Measurements from ENCODE around the gene TNS1.

Gene TNS1

GRCh38 chr2:218003281-218003944 lies 618 bp upstream of the TNS1 start:
- Histone ChIP-seq H3K4me1 (ENCODE audit: insufficient read depth, low read length) (peaks cover 14% of the 10 kb centered on the region), H3K9ac (ENCODE audit: low read depth, low read length) (no peak overlapping the region), H3K27ac (ENCODE audit: low read depth, low read length) (no peak overlapping the region), H3K36me3 (ENCODE audit: insufficient read depth, low read length) (no peaks in the 10 kb centered on the region), H3K9me3 (ENCODE audit: insufficient read depth, low read depth, low read length) (no peaks in the 10 kb centered on the region), H3K27me3 (ENCODE audit: insufficient read depth, low read length) (peaks cover 9% of the 10 kb centered on the region; the same call in 1 of the 2 replicates), H3K4me3 (ENCODE audit: low read length) (no peak overlapping the region)
- WGBS, result 46% methylated on average over 10 of the region's 11 CpGs

- H3K4me1 ChIP-seq (ENCODE audit: insufficient read depth, low read length), result peaks cover 14% of the 10 kb centered on the region
- no peak overlapping the region for H3K9ac ChIP-seq (ENCODE audit: low read depth, low read length)
- H3K27me3 ChIP-seq (ENCODE audit: insufficient read depth, low read length), result no peaks in the 10 kb centered on the region
- no peak overlapping the region for H3K27ac ChIP-seq (ENCODE audit: low read depth, low read length)
- H3K4me3 ChIP-seq (ENCODE audit: low read length), result no peak overlapping the region
- 48% methylated on average over 10 of the region's 12 CpGs for WGBS
- no peaks in the 10 kb centered on the region for H3K9me3 ChIP-seq (ENCODE audit: insufficient read depth, low read depth, low read length)
- H3K36me3 ChIP-seq (ENCODE audit: insufficient read depth, low read length), result no peaks in the 10 kb centered on the region
Measured at GRCh38 chr2:218002143-218002844, 501 bp downstream of the TNS1 start.

- Histone ChIP-seq H3K27ac (ENCODE audit: low read depth, low read length) (no peak overlapping the region), H3K27me3 (ENCODE audit: insufficient read depth, low read length) (no peaks in the 10 kb centered on the region), H3K36me3 (ENCODE audit: insufficient read depth, low read length) (no peaks in the 10 kb centered on the region), H3K9ac (ENCODE audit: low read depth, low read length) (no peak overlapping the region), H3K9me3 (ENCODE audit: insufficient read depth, low read depth, low read length) (no peaks in the 10 kb centered on the region), H3K4me3 (ENCODE audit: low read length) (no peak overlapping the region), H3K4me1 (ENCODE audit: insufficient read depth, low read length) (peaks cover 14% of the 10 kb centered on the region)
- 56% methylated on average over 4 of the region's 4 CpGs for WGBS
Measured at GRCh38 chr2:218001629-218002028, 1.2 kb downstream of the TNS1 start.

DNA sequence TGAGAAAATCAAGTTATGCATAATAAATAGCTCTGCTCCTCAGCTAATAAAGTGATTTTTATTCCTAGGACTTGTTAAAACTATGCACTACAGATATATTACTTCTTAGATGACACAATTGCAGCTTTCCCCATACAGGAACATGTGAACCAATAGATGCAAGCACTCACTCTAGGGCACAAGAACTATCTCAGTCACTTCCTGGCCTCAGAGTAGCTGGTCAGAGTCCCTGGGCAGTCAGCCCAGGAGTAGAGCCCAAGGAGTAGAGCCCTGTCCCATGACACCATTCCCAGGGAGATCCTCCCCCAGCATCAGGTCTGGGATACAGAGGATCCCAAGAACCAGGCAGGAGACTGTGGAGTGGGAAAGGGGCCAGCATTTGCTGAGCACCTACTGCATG lies 2.7 kb downstream of the TNS1 start:
- H3K9ac ChIP-seq (ENCODE audit: low read depth, low read length), result no peak overlapping the region
- H3K27me3 ChIP-seq (ENCODE audit: insufficient read depth, low read length), result no peaks in the 10 kb centered on the region
- H3K27ac ChIP-seq (ENCODE audit: low read depth, low read length), result no peak overlapping the region
- peaks cover 16% of the 10 kb centered on the region for H3K4me1 ChIP-seq (ENCODE audit: insufficient read depth, low read length)
- H3K9me3 ChIP-seq (ENCODE audit: insufficient read depth, low read depth, low read length), result no peaks in the 10 kb centered on the region
- no peaks in the 10 kb centered on the region for H3K36me3 ChIP-seq (ENCODE audit: insufficient read depth, low read length)
- H3K4me3 ChIP-seq (ENCODE audit: low read length), result no peak overlapping the region

DNA sequence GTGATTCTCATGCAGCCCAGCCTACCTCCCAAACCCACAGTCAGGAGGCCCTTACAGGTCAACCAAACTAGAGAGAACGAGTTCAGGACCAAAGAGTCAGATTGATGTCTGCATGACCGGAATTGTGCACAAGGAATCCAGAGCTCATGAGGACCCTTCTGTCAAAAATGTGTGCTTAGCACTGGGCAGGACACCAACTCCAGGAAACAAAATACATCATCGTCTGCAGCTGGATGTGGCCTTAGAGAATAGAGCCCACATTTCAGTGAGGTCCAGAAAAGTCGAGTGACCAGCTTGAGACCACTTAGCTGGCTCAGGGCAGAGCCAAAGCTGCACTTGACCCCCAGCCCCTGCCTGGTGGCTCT lies 3.2 kb downstream of the TNS1 start:
- WGBS, result 89% methylated on average over 4 of the region's 4 CpGs
- H3K27me3 ChIP-seq (ENCODE audit: insufficient read depth, low read length), result no peaks in the 10 kb centered on the region
- no peak overlapping the region for H3K4me3 ChIP-seq (ENCODE audit: low read length)
- no peaks in the 10 kb centered on the region for H3K36me3 ChIP-seq (ENCODE audit: insufficient read depth, low read length)
- no peak overlapping the region for H3K9ac ChIP-seq (ENCODE audit: low read depth, low read length)
- peaks cover 16% of the 10 kb centered on the region for H3K4me1 ChIP-seq (ENCODE audit: insufficient read depth, low read length)
- no peaks in the 10 kb centered on the region for H3K9me3 ChIP-seq (ENCODE audit: insufficient read depth, low read depth, low read length)
- no peak overlapping the region for H3K27ac ChIP-seq (ENCODE audit: low read depth, low read length)

GRCh38 chr2:217998926-217999594 lies 3.7 kb downstream of the TNS1 start:
- Histone ChIP-seq H3K36me3 (ENCODE audit: insufficient read depth, low read length) (no peaks in the 10 kb centered on the region), H3K9ac (ENCODE audit: low read depth, low read length) (no peak overlapping the region), H3K4me3 (ENCODE audit: low read length) (no peak overlapping the region), H3K4me1 (ENCODE audit: insufficient read depth, low read length) (peaks cover 15% of the 10 kb centered on the region), H3K9me3 (ENCODE audit: insufficient read depth, low read depth, low read length) (no peaks in the 10 kb centered on the region), H3K27ac (ENCODE audit: low read depth, low read length) (no peak overlapping the region), H3K27me3 (ENCODE audit: insufficient read depth, low read length) (no peaks in the 10 kb centered on the region)
- 84% methylated on average over 8 of the region's 10 CpGs for WGBS

- Histone ChIP-seq H3K4me3 (ENCODE audit: low read length) (no peak overlapping the region), H3K36me3 (ENCODE audit: insufficient read depth, low read length) (no peaks in the 10 kb centered on the region), H3K27ac (ENCODE audit: low read depth, low read length) (no peak overlapping the region), H3K4me1 (ENCODE audit: insufficient read depth, low read length) (peaks cover 8% of the 10 kb centered on the region; the same call in 1 of the 2 replicates), H3K9me3 (ENCODE audit: insufficient read depth, low read depth, low read length) (no peaks in the 10 kb centered on the region), H3K27me3 (ENCODE audit: insufficient read depth, low read length) (no peaks in the 10 kb centered on the region), H3K9ac (ENCODE audit: low read depth, low read length) (no peak overlapping the region)
- 93% methylated on average over 11 of the region's 11 CpGs for WGBS
Measured at GRCh38 chr2:217997510-217997909, 5.3 kb downstream of the TNS1 start.

GRCh38 chr2:217996361-217996760 lies 6.4 kb downstream of the TNS1 start:
- Histone ChIP-seq H3K36me3 (ENCODE audit: insufficient read depth, low read length) (no peaks in the 10 kb centered on the region), H3K4me3 (ENCODE audit: low read length) (no peak overlapping the region), H3K27me3 (ENCODE audit: insufficient read depth, low read length) (no peaks in the 10 kb centered on the region), H3K9ac (ENCODE audit: low read depth, low read length) (no peak overlapping the region), H3K27ac (ENCODE audit: low read depth, low read length) (no peak overlapping the region), H3K9me3 (ENCODE audit: insufficient read depth, low read depth, low read length) (no peaks in the 10 kb centered on the region), H3K4me1 (ENCODE audit: insufficient read depth, low read length) (0 out of 2 replicates have a peak, but pooled peaks cover 2% of the 10 kb centered on the region)
- WGBS, result 77% methylated on average over 7 of the region's 7 CpGs

DNA sequence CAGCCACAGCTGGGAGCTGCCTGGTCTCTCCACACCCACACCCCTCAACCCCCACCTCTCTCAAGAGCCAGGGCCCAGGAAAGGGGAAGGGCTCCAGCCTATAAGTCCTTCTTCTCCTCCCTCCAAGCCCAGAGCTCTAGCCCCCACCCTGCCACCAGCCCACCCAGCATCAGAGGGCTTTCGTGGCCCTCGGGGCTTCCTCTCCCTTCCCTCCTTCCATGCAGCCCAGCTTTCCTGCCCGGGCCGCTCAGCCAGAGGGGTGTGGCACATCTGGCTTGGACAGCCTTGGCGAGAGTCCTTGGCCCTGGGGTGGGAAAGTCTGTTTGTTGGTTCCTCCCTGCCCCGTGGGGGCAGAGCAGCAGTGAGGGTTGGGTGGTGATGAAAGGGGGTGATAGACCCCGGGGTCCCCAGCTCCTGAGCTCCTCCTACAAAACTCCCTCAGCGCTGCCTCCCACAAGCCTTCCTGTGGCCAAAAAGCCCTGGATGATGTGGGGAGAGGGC lies 7.0 kb downstream of the TNS1 start:
- no peak overlapping the region for H3K9ac ChIP-seq (ENCODE audit: low read depth, low read length)
- H3K27me3 ChIP-seq (ENCODE audit: insufficient read depth, low read length), result no peaks in the 10 kb centered on the region
- 0 out of 2 replicates have a peak, but pooled peaks cover 2% of the 10 kb centered on the region for H3K4me1 ChIP-seq (ENCODE audit: insufficient read depth, low read length)
- no peak overlapping the region for H3K27ac ChIP-seq (ENCODE audit: low read depth, low read length)
- H3K9me3 ChIP-seq (ENCODE audit: insufficient read depth, low read depth, low read length), result no peaks in the 10 kb centered on the region
- no peak overlapping the region for H3K4me3 ChIP-seq (ENCODE audit: low read length)
- no peaks in the 10 kb centered on the region for H3K36me3 ChIP-seq (ENCODE audit: insufficient read depth, low read length)
- WGBS, result 45% methylated on average over 5 of the region's 8 CpGs

DNA sequence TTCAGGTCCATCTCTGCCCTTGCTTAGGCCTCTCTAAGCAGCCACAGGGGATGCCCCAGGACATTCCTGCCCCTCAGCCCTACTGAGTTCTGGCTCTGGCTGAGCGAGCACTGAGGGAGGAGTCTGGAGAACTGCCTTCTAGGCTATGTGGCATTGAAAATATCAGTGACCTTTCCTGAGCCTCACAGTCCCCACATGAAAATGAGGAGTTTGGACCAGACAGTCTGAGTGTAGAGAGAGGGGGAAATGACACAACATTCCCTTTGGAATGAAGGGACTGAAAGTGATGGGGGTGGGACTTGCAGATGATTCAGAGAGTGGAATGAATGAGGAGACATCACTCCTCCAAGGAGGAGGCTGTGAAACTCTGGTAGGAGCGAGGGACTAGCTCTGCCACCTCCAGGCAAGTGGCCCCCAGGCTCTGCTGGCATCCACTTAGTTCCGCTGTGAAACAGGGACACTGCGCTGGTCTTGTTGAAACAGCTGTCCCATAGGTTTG lies 8.0 kb downstream of the TNS1 start:
- no peaks in the 10 kb centered on the region for H3K27me3 ChIP-seq (ENCODE audit: insufficient read depth, low read length)
- no peaks in the 10 kb centered on the region for H3K36me3 ChIP-seq (ENCODE audit: insufficient read depth, low read length)
- WGBS, result 84% methylated on average over 4 of the region's 4 CpGs
- no peaks in the 10 kb centered on the region for H3K9me3 ChIP-seq (ENCODE audit: insufficient read depth, low read depth, low read length)
- no peak overlapping the region for H3K9ac ChIP-seq (ENCODE audit: low read depth, low read length)
- H3K27ac ChIP-seq (ENCODE audit: low read depth, low read length), result no peak overlapping the region
- 0 out of 2 replicates have a peak, but pooled peaks cover 2% of the 10 kb centered on the region for H3K4me1 ChIP-seq (ENCODE audit: insufficient read depth, low read length)
- H3K4me3 ChIP-seq (ENCODE audit: low read length), result no peak overlapping the region

- Histone ChIP-seq H3K36me3 (ENCODE audit: insufficient read depth, low read length) (no peaks in the 10 kb centered on the region), H3K9me3 (ENCODE audit: insufficient read depth, low read depth, low read length) (no peaks in the 10 kb centered on the region), H3K27me3 (ENCODE audit: insufficient read depth, low read length) (no peaks in the 10 kb centered on the region), H3K27ac (ENCODE audit: low read depth, low read length) (no peak overlapping the region), H3K4me1 (ENCODE audit: insufficient read depth, low read length) (0 out of 2 replicates have a peak, but pooled peaks cover 2% of the 10 kb centered on the region), H3K9ac (ENCODE audit: low read depth, low read length) (no peak overlapping the region), H3K4me3 (ENCODE audit: low read length) (no peak overlapping the region)
- WGBS, result 61% methylated on average over 6 of the region's 6 CpGs
Measured at GRCh38 chr2:217993817-217994463, 8.9 kb downstream of the TNS1 start.
